ENCODE data around the gene SSH2. TPM values are rescaled to one million over a fixed set of nuclear protein-coding genes. Genes with fewer than 3 reads are reported as not detected.

The SSH2 gene
- polyA plus RNA-seq, 1 experiment: 24.1 TPM

GRCh38 chr17:29753845-29754439 lies 176.1 kb downstream of the SSH2 start:
- ChIA-PET CTCF (interaction anchor here (1.7 kb wide), 1 partner anchor 26 kb away, joined by 8 read pairs; no protein-coding TSS in a partner anchor), POLR2A (no interaction called here)
- Histone ChIP-seq H3K9me3 (ENCODE audit: control insufficient read depth, insufficient read depth, low read length) (no peaks in the 10 kb centered on the region), H3K27me3 (ENCODE audit: control insufficient read depth, insufficient read depth, low read length) (no peaks in the 10 kb centered on the region), H3K27ac (ENCODE audit: low read depth, low read length) (no peak overlapping the region), H3K4me3 (ENCODE audit: low read depth, low read length) (no peak overlapping the region)
- DNase-seq (ENCODE audit: low read depth, low spot score): no peak
- TF ChIP-seq, protein P1, sequence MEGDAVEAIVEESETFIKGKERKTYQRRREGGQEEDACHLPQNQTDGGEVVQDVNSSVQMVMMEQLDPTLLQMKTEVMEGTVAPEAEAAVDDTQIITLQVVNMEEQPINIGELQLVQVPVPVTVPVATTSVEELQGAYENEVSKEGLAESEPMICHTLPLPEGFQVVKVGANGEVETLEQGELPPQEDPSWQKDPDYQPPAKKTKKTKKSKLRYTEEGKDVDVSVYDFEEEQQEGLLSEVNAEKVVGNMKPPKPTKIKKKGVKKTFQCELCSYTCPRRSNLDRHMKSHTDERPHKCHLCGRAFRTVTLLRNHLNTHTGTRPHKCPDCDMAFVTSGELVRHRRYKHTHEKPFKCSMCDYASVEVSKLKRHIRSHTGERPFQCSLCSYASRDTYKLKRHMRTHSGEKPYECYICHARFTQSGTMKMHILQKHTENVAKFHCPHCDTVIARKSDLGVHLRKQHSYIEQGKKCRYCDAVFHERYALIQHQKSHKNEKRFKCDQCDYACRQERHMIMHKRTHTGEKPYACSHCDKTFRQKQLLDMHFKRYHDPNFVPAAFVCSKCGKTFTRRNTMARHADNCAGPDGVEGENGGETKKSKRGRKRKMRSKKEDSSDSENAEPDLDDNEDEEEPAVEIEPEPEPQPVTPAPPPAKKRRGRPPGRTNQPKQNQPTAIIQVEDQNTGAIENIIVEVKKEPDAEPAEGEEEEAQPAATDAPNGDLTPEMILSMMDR (IDR thresholded peaks at IDR 0.05; ENCODE audit: low read depth, low read length): no peak

DNA sequence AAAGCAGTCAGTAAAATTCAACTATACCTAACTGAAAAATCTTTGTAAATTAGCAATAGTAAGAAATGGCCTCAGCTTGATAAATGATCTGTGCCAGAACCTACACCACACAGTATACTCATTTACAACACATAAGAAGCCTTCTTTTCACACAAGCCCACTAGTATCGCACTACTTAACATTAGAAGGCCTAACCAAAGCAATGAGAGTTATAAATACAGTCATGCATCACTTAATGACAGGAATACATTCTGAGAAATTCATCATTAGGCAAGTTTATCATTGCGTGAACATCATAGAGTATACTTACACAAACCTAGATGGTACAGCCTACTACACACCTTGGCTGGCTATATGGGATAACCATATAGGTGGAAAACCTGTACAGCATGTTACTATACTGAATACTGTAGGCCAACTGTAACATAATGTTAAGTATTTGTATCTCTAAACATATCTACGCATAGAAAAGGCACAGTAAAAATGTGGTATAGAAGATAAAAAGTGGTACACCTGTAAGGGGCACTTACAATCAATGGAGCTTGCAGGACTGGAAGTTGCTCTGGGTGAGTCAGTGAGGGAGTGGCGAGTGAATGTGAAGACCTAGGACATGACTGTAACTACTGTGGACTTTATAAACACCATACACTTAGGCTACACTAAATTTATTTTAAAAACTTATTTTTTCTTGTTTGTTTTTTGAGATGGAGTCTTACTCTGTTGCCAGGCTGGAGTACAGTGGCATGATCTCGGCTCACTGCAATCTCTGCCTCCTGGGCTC lies 180.8 kb downstream of the SSH2 start:
- Histone ChIP-seq H3K27ac (ENCODE audit: low read depth, low read length) (no peak overlapping the region), H3K27me3 (ENCODE audit: control insufficient read depth, insufficient read depth, low read length) (no peaks in the 10 kb centered on the region), H3K4me3 (ENCODE audit: low read depth, low read length) (no peak overlapping the region), H3K9me3 (ENCODE audit: control insufficient read depth, insufficient read depth, low read length) (no peaks in the 10 kb centered on the region)
- CTCF ChIA-PET: interaction anchor here (0.7 kb wide), 1 partner anchor 107 kb away, joined by 3 read pairs; no protein-coding TSS in a partner anchor
- POLR2A ChIA-PET: no interaction called here
- no peak for DNase-seq (ENCODE audit: low read depth, low spot score)
- TF ChIP-seq, protein P1 (IDR thresholded peaks at IDR 0.05; ENCODE audit: low read depth, low read length): no peak

GRCh38 chr17:29748400-29748799 lies 181.6 kb downstream of the SSH2 start:
- no peak overlapping the region for H3K27ac ChIP-seq (ENCODE audit: low read depth, low read length)
- H3K27me3 ChIP-seq (ENCODE audit: control insufficient read depth, insufficient read depth, low read length): no peaks in the 10 kb centered on the region
- DNase-seq (ENCODE audit: low read depth, low spot score): no peak
- no peaks in the 10 kb centered on the region for H3K9me3 ChIP-seq (ENCODE audit: control insufficient read depth, insufficient read depth, low read length)
- TF ChIP-seq, protein P1 (IDR thresholded peaks at IDR 0.05; ENCODE audit: low read depth, low read length): no peak
- no peak overlapping the region for H3K4me3 ChIP-seq (ENCODE audit: low read depth, low read length)
- POLR2A ChIA-PET: no interaction called here
- CTCF ChIA-PET: interaction anchor here (0.7 to 1.0 kb wide), 2 partner anchors 31 to 106 kb away, joined by 3 read pairs; no protein-coding TSS in a partner anchor

- no peak overlapping the region for H3K4me3 ChIP-seq (ENCODE audit: low read depth, low read length)
- TF ChIP-seq, protein P1 (IDR thresholded peaks at IDR 0.05; ENCODE audit: low read depth, low read length): no peak
- DNase-seq (ENCODE audit: low read depth, low spot score): no peak
- no peaks in the 10 kb centered on the region for H3K27me3 ChIP-seq (ENCODE audit: control insufficient read depth, insufficient read depth, low read length)
- ChIA-PET CTCF (interaction anchor here (1.0 to 1.4 kb wide), 3 partner anchors 32 to 346 kb away, joined by 3 read pairs; no protein-coding TSS in a partner anchor), POLR2A (no interaction called here)
- H3K9me3 ChIP-seq (ENCODE audit: control insufficient read depth, insufficient read depth, low read length): no peaks in the 10 kb centered on the region
- no peak overlapping the region for H3K27ac ChIP-seq (ENCODE audit: low read depth, low read length)
Measured at GRCh38 chr17:29747660-29748059, 182.4 kb downstream of the SSH2 start.

DNA sequence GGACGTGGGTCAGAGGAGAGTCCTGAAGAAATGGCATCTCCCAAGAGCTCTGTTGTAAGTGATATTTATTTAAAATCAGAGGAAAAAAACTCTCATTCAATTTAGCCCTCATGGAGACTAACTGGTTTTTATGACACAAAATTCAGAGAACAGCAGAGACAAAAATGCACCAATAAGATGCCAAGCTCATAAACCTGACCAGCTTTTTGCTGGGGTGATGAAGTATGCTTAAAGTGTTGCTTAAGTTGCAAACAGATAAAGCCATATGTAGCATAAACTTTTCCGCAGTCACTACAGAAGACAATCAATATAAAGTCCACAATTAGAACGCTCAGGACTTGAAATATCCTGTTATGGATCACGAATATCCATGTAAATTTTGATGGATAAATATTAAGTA lies 183.4 kb downstream of the SSH2 start:
- Histone ChIP-seq H3K9me3 (ENCODE audit: control insufficient read depth, insufficient read depth, low read length) (no peaks in the 10 kb centered on the region), H3K4me3 (ENCODE audit: low read depth, low read length) (no peak overlapping the region), H3K27me3 (ENCODE audit: control insufficient read depth, insufficient read depth, low read length) (no peaks in the 10 kb centered on the region), H3K27ac (ENCODE audit: low read depth, low read length) (no peak overlapping the region)
- TF ChIP-seq, protein P1 (IDR thresholded peaks at IDR 0.05; ENCODE audit: low read depth, low read length): no peak
- ChIA-PET POLR2A (interaction anchor here (0.7 kb wide), 1 partner anchor 115 kb away, joined by 6 read pairs; no protein-coding TSS in a partner anchor), CTCF (interaction anchor here (0.6 to 1.4 kb wide), 3 partner anchors 31 to 185 kb away, joined by 3 to 7 read pairs (median 4); no protein-coding TSS in a partner anchor)
- DNase-seq (ENCODE audit: low read depth, low spot score): no peak

Measured in AG04450 (cell line).